ENCODE results near the gene SLC22A4. TPM values are rescaled to one million over a fixed set of nuclear protein-coding genes. Genes with fewer than 3 reads are reported as not detected.

SLC22A4 gene
- total RNA-seq, 1 experiment from 2014 or later = 0.72 TPM

- Histone ChIP-seq H3K79me1 (ENCODE audit: insufficient read depth, low read depth, low read length, poor library complexity, severe bottlenecking) (no peaks in the 10 kb centered on the region), H2AK5ac (ENCODE audit: insufficient read length, low read length) (no peak overlapping the region), H3K18ac (ENCODE audit: insufficient read length, low read depth, low read length) (no peak overlapping the region), H4K91ac (ENCODE audit: insufficient read length, low read depth, low read length) (no peak overlapping the region), H3T11ph (ENCODE audit: low read length) (no peak overlapping the region), H3K56ac (ENCODE audit: insufficient read length, low read depth, low read length) (no peak overlapping the region), H3K9me3 (ENCODE audit: control insufficient read depth, low read depth, low read length) (no peaks in the 10 kb centered on the region), H3K23ac (ENCODE audit: insufficient read length, low read depth, low read length) (no peak overlapping the region), H3K4me2 (ENCODE audit: insufficient read depth, insufficient read length, low read length) (no peak overlapping the region), H4K8ac (replicated peaks; ENCODE audit: insufficient read length, low read depth, low read length) (no peak overlapping the region), H2BK20ac (ENCODE audit: low read depth, low read length, poor library complexity, severe bottlenecking) (no peak overlapping the region), H4K20me1 (ENCODE audit: control insufficient read depth, insufficient read depth, insufficient read length) (peaks cover 5% of the 10 kb centered on the region), H2BK12ac (ENCODE audit: insufficient read length, low read depth, low read length) (no peak overlapping the region), H2AFZ (ENCODE audit: low read length) (no peak overlapping the region), H2BK15ac (ENCODE audit: low read depth, low read length) (no peak overlapping the region), H3K79me2 (ENCODE audit: insufficient read depth, low read length) (no peaks in the 10 kb centered on the region), H3K27ac (ENCODE audit: insufficient read length, low read depth, low read length) (no peak overlapping the region), H2BK120ac (ENCODE audit: low read depth, low read length, poor library complexity, severe bottlenecking) (no peak overlapping the region), H3K27me3 (ENCODE audit: insufficient read depth, low read length) (no peaks in the 10 kb centered on the region; the same call in 1 of the 2 replicates), H2BK5ac (ENCODE audit: insufficient read length, low read length) (no peak overlapping the region), H3K4ac (ENCODE audit: low read depth, low read length) (no peak overlapping the region), H3K9ac (ENCODE audit: extremely low read depth, insufficient read length, low read length) (no peak overlapping the region), H3K14ac (ENCODE audit: insufficient read depth, low read length) (no peak overlapping the region), H3K4me1 (ENCODE audit: insufficient read depth, low read length) (no peaks in the 10 kb centered on the region), H4K5ac (ENCODE audit: insufficient read length, low read depth, low read length) (no peak overlapping the region), H3K23me2 (ENCODE audit: insufficient read length, low read depth, low read length, poor library complexity, severe bottlenecking) (no peaks in the 10 kb centered on the region)
- no peaks in the 10 kb centered on the region for H3K36me3 Mint-ChIP-seq (ENCODE audit: insufficient read depth in 1 of 3, low read depth in 3 of 3)
- peaks cover 26% of the 10 kb centered on the region for H3K27me3 Mint-ChIP-seq (ENCODE audit: low read depth)
- no peaks in the 10 kb centered on the region for H3K9me3 Mint-ChIP-seq
- H3K4me1 Mint-ChIP-seq = peaks cover 30 to 31% of the 10 kb centered on the region in 2 experiments
- no peak overlapping the region for H3K27ac Mint-ChIP-seq
- TF ChIP-seq CTCF (conservative IDR thresholded peaks at IDR 0.05) = no peak
- no CpG with 5 or more reads among the region's 24 CpGs for WGBS (ENCODE audit: extremely low coverage, insufficient read length, low lambda C conversion rate)
- H3K4me3 Mint-ChIP-seq = no peak overlapping the region
- DNase-seq = peak; percentile 31
Measured at GRCh38 chr5:132259069-132259851, 34.9 kb upstream of the SLC22A4 start.

Data from H9 (cell line).